K562 (cell line): ENCODE measurements around the gene PDE4DIP. TPM values are rescaled to one million over a fixed set of nuclear protein-coding genes. Genes with fewer than 3 reads are reported as not detected.
A peak's percentile ranks its signal among the peaks of the same experiment; 100 is the strongest.
"Not testable (repeated sequence)": the region's sequence is repeated elsewhere in the genome, so short reads cannot be mapped to it uniquely, and the experiment has no call there.

Experiments used
- ATAC-seq: fragments of 200-7000 bp; cut with Tn5 transposase; 3 replicates; pipeline ENCODE4 v1.9.1; 2020; ENCODE audit warnings: moderate library complexity
- BruUV-seq: library from RNA; stranded (reverse); fragments of 400-500 nt; replicated peaks from 2 replicates; lab custom pipeline; 2021; lab: Mats Ljungman, UMichigan
- CTCF ChIA-PET: fragments of 300-600 bp; formaldehyde crosslinking; extraction: SDS; loops from one replicate; lab custom pipeline; 2021; ENCODE audit warnings: low intra/inter-chr PET ratio; lab: Yijun Ruan, JAX
- POLR2A ChIA-PET: fragments of 300-600, 350-650 bp; sonication (Branson Sonifier 250); formaldehyde crosslinking; extraction: SDS; loops from one replicate; lab custom pipeline; 2021; ENCODE audit warnings: antibody characterized with exemption, inconsistent platforms; lab: Yijun Ruan, JAX
- DNase-seq, 4 experiments: peaks; one replicate each; pipeline versions ENCODE4 v3.0.0 to v3.0.0-alpha.2; 2011 to 2018; ENCODE audit warnings: low spot score in 3 of 4, mixed read lengths in 3 of 4; ENCODE audit errors: extremely low read depth in 1 of 4
- FAIRE-seq: peaks from 2 replicates; lab custom pipeline; 2011; peaks lifted over from hg19 to GRCh38; lab: Jason Lieb, UNC
- H2AFZ ChIP-seq: 2 replicates; pipeline ENCODE4 v1.6.0; 2011; ENCODE audit warnings: low read depth, low read length, control low read depth, inconsistent platforms
- H3K27ac ChIP-seq: fragments of 200-600 bp; 3 replicates; pipeline ENCODE4 v1.8.0; 2011; ENCODE audit warnings: low read depth, mild to moderate bottlenecking, control low read depth, inconsistent platforms, low read length, moderate library complexity, mixed read lengths; ENCODE audit errors: extremely low read depth
- H3K27me3 ChIP-seq, 2 experiments: fragments of 300-600 bp in 1 of 2; 2 replicates in 1 of 2; 3 replicates in 1 of 2; pipeline versions ENCODE4 v1.6.0 to v1.8.0; 2011; ENCODE audit warnings: inconsistent platforms in 2 of 2, low read length in 2 of 2, mild to moderate bottlenecking in 1 of 2, mixed read lengths in 1 of 2, moderate library complexity in 1 of 2; ENCODE audit not compliant: control insufficient read depth in 2 of 2, insufficient read depth in 2 of 2
- H3K36me3 ChIP-seq: fragments of 300-600 bp; 3 replicates; pipeline ENCODE4 v1.8.0; 2011; ENCODE audit warnings: mild to moderate bottlenecking, low read length, inconsistent platforms; ENCODE audit not compliant: control insufficient read depth, insufficient read depth
- H3K4me1 ChIP-seq, 2 experiments: fragments of 200-600 bp in 1 of 2; replicated peaks in 1 of 2; 2 replicates in 1 of 2; 3 replicates in 1 of 2; pipeline versions ENCODE4 v1.5.1 to v1.8.0; 2011; ENCODE audit warnings: inconsistent platforms in 2 of 2, low read length in 2 of 2, mild to moderate bottlenecking in 1 of 2, mixed read lengths in 1 of 2, moderate library complexity in 1 of 2; ENCODE audit not compliant: control insufficient read depth in 2 of 2, insufficient read depth in 2 of 2
- H3K4me2 ChIP-seq: 2 replicates; pipeline ENCODE4 v1.6.1; 2011; ENCODE audit warnings: low read length, control low read depth, inconsistent platforms, mixed read lengths; ENCODE audit not compliant: insufficient read depth
- H3K4me3 ChIP-seq: fragments of 200-600 bp; sonication (generic), shearing (Covaris generic); 2 replicates; pipeline ENCODE4 v1.5.1; 2016; ENCODE audit warnings: control low read depth, inconsistent platforms
- H3K79me2 ChIP-seq: fragments of 200-600 bp; 3 replicates; pipeline ENCODE4 v1.8.0; 2011; ENCODE audit warnings: low read length, inconsistent platforms; ENCODE audit not compliant: control insufficient read depth, insufficient read depth
- H3K9ac ChIP-seq, 2 experiments: 2 replicates each; pipeline versions ENCODE4 v1.6.0 to v1.6.1; 2011; ENCODE audit warnings: low read depth in 2 of 2, low read length in 2 of 2, control low read depth in 1 of 2, inconsistent platforms in 1 of 2, mild to moderate bottlenecking in 1 of 2, mixed read lengths in 1 of 2; ENCODE audit not compliant: insufficient read depth in 1 of 2
- H3K9me1 ChIP-seq: one replicate; pipeline ENCODE4 v1.6.0; 2011; ENCODE audit warnings: inconsistent platforms, mild to moderate bottlenecking, low read length, moderate library complexity; ENCODE audit not compliant: control insufficient read depth, insufficient read depth
- H3K9me3 ChIP-seq: replicated peaks from 2 replicates; pipeline ENCODE4 v1.5.1; 2011; ENCODE audit warnings: low read depth, low read length, inconsistent platforms; ENCODE audit not compliant: control insufficient read depth, insufficient read depth
- H4K20me1 ChIP-seq: replicated peaks from 2 replicates; pipeline ENCODE4 v1.6.1; 2011; ENCODE audit warnings: low read length, inconsistent platforms, mixed read lengths; ENCODE audit not compliant: control insufficient read depth, insufficient read depth
- WGBS: fragments of 100-300 bp; shearing (Covaris generic); methylation state at CpG from one replicate; pipeline ENCODE4 v1.1.6; 2016; ENCODE audit warnings: low coverage, mixed read lengths; ENCODE audit not compliant: insufficient coverage; ENCODE audit errors: missing lambda C conversion rate; 5-methylcytosine and 5-hydroxymethylcytosine counted together
- in situ Hi-C: fragments of 300-500 bp; cut with MboI; formaldehyde crosslinking; loops from 4 replicates; pipeline ENCODE4 v1.15.0; 2018; ENCODE audit warnings: inconsistent platforms, mixed read lengths
- intact Hi-C: fragments of 100-400 bp; cut with micrococcal nuclease; formaldehyde crosslinking; loops from 2 replicates; pipeline ENCODE4 v1.14.2; 2022
- polyA plus RNA-seq, 8 experiments: library from polyadenylated mRNA; depleted of rRNA in 4 of 8; stranded (reverse) in 5 of 8; unstranded in 3 of 8; fragments of >200 nt; fragmentation: Nextera tagmentation in 2 of 8; fragmentation: Illumina TruSeq in 1 of 8; extraction: Ambion mirVana in 2 of 8; extraction: Trizol in 1 of 8; gene quantifications; 2 replicates each; pipeline versions ENCODE4 v1.2.1 to v1.2.3, GENCODE V29; 2011 to 2014; ENCODE audit warnings: inconsistent platforms in 1 of 8, missing spikeins in 1 of 8
- total RNA-seq, 7 experiments: library from RNA; depleted of rRNA in 6 of 7; stranded (reverse); fragments of >200 nt in 6 of 7; fragmentation: Illumina TruSeq in 2 of 7; extraction: Trizol in 2 of 7; gene quantifications; 2 replicates each; pipeline versions ENCODE4 v1.2.1 to v1.2.3, GENCODE V29; 2011 to 2021; ENCODE audit warnings: low replicate concordance in 1 of 7

PDE4DIP gene
- total and polyA plus RNA-seq, 9 of the 15 experiments (the other 6 are each of a cell fraction or from before 2014, with no cell fraction given), result 148 to 355 (median 260) TPM

GRCh38 chr1:148889267-148890074, 45.2 kb downstream of the PDE4DIP start:
- intact Hi-C loops, in situ Hi-C loops, H3K9me3 ChIP-seq, H3K9ac ChIP-seq, H3K4me2 ChIP-seq, H4K20me1 ChIP-seq, H3K36me3 ChIP-seq, H2AFZ ChIP-seq, H3K79me2 ChIP-seq, CTCF ChIA-PET, H3K27me3 ChIP-seq, DNase-seq, H3K4me1 ChIP-seq, H3K4me3 ChIP-seq, POLR2A ChIA-PET, H3K9me1 ChIP-seq: not testable (repeated sequence)
- BruUV-seq, result TSS peak; percentile 87
- ATAC-seq (peak; percentile 74), FAIRE-seq (peak; percentile 89)
- no CpG with 5 or more reads among the region's 28 CpGs for WGBS
- peak overlapping the region; percentile 59; the same call in 1 of the 3 replicates for H3K27ac ChIP-seq

- H3K9me1 ChIP-seq, H3K9me3 ChIP-seq, DNase-seq, CTCF ChIA-PET, H4K20me1 ChIP-seq, in situ Hi-C loops, FAIRE-seq, H3K4me1 ChIP-seq, H3K36me3 ChIP-seq, H2AFZ ChIP-seq, H3K79me2 ChIP-seq, BruUV-seq, H3K27ac ChIP-seq, H3K27me3 ChIP-seq, intact Hi-C loops, POLR2A ChIA-PET, H3K4me3 ChIP-seq, H3K9ac ChIP-seq, H3K4me2 ChIP-seq: not testable (repeated sequence)
- ATAC-seq, result peak; percentile 6
- WGBS, result no CpG with 5 or more reads among the region's 4 CpGs
These were observed 45.9 kb downstream of the PDE4DIP start for GRCh38 chr1:148890075-148890568.

- H3K27ac ChIP-seq, BruUV-seq, H3K36me3 ChIP-seq, FAIRE-seq, H3K9me1 ChIP-seq, in situ Hi-C loops, H3K79me2 ChIP-seq, DNase-seq, CTCF ChIA-PET, H4K20me1 ChIP-seq, H2AFZ ChIP-seq, POLR2A ChIA-PET, H3K9me3 ChIP-seq, intact Hi-C loops, H3K27me3 ChIP-seq, H3K4me1 ChIP-seq, ATAC-seq, H3K9ac ChIP-seq, H3K4me2 ChIP-seq, H3K4me3 ChIP-seq: not testable (repeated sequence)
- no CpG with 5 or more reads among the region's 5 CpGs for WGBS
These were observed 50.4 kb downstream of the PDE4DIP start for GRCh38 chr1:148894360-148895352.
